B cell (primary cell): Measurements from ENCODE around the gene NPFFR1. TPM values are rescaled to one million over a fixed set of nuclear protein-coding genes. Genes with fewer than 3 reads are reported as not detected.

Experiments
- ATAC-seq: fragments of 200-7000 bp; cut with Tn5 transposase; one replicate; pipeline ENCODE4 v1.10.0; 2021; ENCODE audit warnings: low read depth, mild to moderate bottlenecking, moderate number of reproducible peaks, moderate library complexity
- CTCF ChIA-PET: fragments of 350-600 bp; sonication (Branson Sonifier 250); formaldehyde crosslinking; loops from one replicate; lab custom pipeline; 2021; ENCODE audit warnings: antibody characterized with exemption, inconsistent platforms; lab: Charles Lee
- POLR2A ChIA-PET: fragments of 350-600 bp; sonication (Branson Sonifier 250); formaldehyde crosslinking; loops from one replicate; lab custom pipeline; 2021; ENCODE audit warnings: antibody characterized with exemption; lab: Charles Lee
- DNase-seq: peaks from one replicate; pipeline ENCODE4 v3.0.0; 2013
- H2AFZ ChIP-seq: 2 replicates; pipeline ENCODE4 v1.6.1; 2012; ENCODE audit warnings: mild to moderate bottlenecking, low read depth, low read length; ENCODE audit not compliant: insufficient read depth, poor library complexity, severe bottlenecking
- H3K27ac ChIP-seq, 2 donors: 1 replicate in 1 of 2; 2 replicates in 1 of 2; pipeline ENCODE4 v1.5.1; 2012 to 2013; ENCODE audit warnings: low read length in 2 of 2, mild to moderate bottlenecking in 2 of 2, moderate library complexity in 1 of 2
- H3K27me3 ChIP-seq, 4 experiments: fragments of 200-600 bp in 1 of 4; sonication (generic) in 1 of 4; replicated peaks in 1 of 4; 1 replicate in 2 of 4; 2 replicates in 2 of 4; pipeline versions ENCODE4 v1.6.1 to v1.7.0; 2013 to 2016; ENCODE audit warnings: low read length in 3 of 4, mild to moderate bottlenecking in 2 of 4, mixed read lengths in 1 of 4, moderate library complexity in 1 of 4; ENCODE audit not compliant: insufficient read depth in 4 of 4, control insufficient read depth in 3 of 4; ENCODE audit errors: control extremely low read depth in 1 of 4
- H3K36me3 ChIP-seq, 2 experiments: replicated peaks in 1 of 2; 1 replicate in 1 of 2; 2 replicates in 1 of 2; pipeline versions ENCODE4 v1.6.1 to v1.7.1; 2013; ENCODE audit warnings: low read length in 1 of 2; ENCODE audit not compliant: insufficient read depth in 2 of 2, control insufficient read depth in 1 of 2; ENCODE audit errors: control extremely low read depth in 1 of 2, extremely low read depth in 1 of 2
- H3K4me1 ChIP-seq, 2 donors: fragments of 200-600 bp in 1 of 2; sonication (generic) in 1 of 2; 1 replicate in 1 of 2; 2 replicates in 1 of 2; pipeline versions ENCODE4 v1.5.1 to v1.6.1; 2013 to 2017; ENCODE audit warnings: low read length in 2 of 2; ENCODE audit not compliant: control insufficient read depth in 2 of 2, insufficient read depth in 2 of 2
- H3K4me2 ChIP-seq: replicated peaks from 2 replicates; pipeline ENCODE3; 2012; ENCODE audit warnings: mild to moderate bottlenecking, low read depth, low read length; ENCODE audit not compliant: poor library complexity, severe bottlenecking
- H3K4me3 ChIP-seq, 5 experiments: fragments of 200-600 bp in 1 of 5; sonication (generic) in 1 of 5; 1 replicate in 3 of 5; 2 replicates in 2 of 5; pipeline versions ENCODE4 v1.5.1 to v1.7.0; 2011 to 2016; ENCODE audit warnings: low read length in 4 of 5, mild to moderate bottlenecking in 4 of 5, low read depth in 2 of 5, control low read depth in 1 of 5, moderate library complexity in 1 of 5; ENCODE audit not compliant: insufficient read depth in 1 of 5; ENCODE audit errors: control extremely low read depth in 1 of 5, extremely low read depth in 1 of 5
- H3K79me2 ChIP-seq: fragments of 200-600 bp; sonication (generic); one replicate; pipeline ENCODE4 v1.6.0; 2016; ENCODE audit warnings: low read length; ENCODE audit not compliant: control insufficient read depth, insufficient read depth
- H3K9ac ChIP-seq: fragments of 200-600 bp; sonication (generic); 2 replicates; pipeline ENCODE4 v1.6.1; 2017; ENCODE audit warnings: mild to moderate bottlenecking, low read length, moderate library complexity
- H3K9me3 ChIP-seq, 3 donors: one replicate each; pipeline versions ENCODE4 v1.6.1 to v1.7.1; 2013; ENCODE audit warnings: low read length in 2 of 3; ENCODE audit not compliant: control insufficient read depth in 2 of 3, insufficient read depth in 1 of 3; ENCODE audit errors: control extremely low read depth in 1 of 3
- H4K20me1 ChIP-seq: 2 replicates; pipeline ENCODE4 v1.6.0; 2012; ENCODE audit warnings: mild to moderate bottlenecking, low read length; ENCODE audit not compliant: insufficient read depth, control insufficient read depth, poor library complexity, severe bottlenecking
- H3K27ac Mint-ChIP-seq: one replicate; pipeline ENCODE4 v1.8.0; 2021; ENCODE audit warnings: mixed read lengths
- H3K27me3 Mint-ChIP-seq: one replicate; pipeline ENCODE4 v1.8.0; 2021; ENCODE audit warnings: mixed read lengths
- H3K4me1 Mint-ChIP-seq: one replicate; pipeline ENCODE4 v1.8.0; 2021; ENCODE audit warnings: mixed read lengths
- H3K4me3 Mint-ChIP-seq: one replicate; pipeline ENCODE4 v1.8.0; 2021; ENCODE audit warnings: mixed read lengths
- H3K9me3 Mint-ChIP-seq: one replicate; pipeline ENCODE4 v1.8.0; 2022; ENCODE audit warnings: mixed read lengths; ENCODE audit not compliant: insufficient read depth
- EZH2 ChIP-seq: IDR thresholded peaks from 2 replicates; pipeline ENCODE4 v1.6.1; 2012; ENCODE audit warnings: borderline replicate concordance, low read depth, mild to moderate bottlenecking, moderate library complexity, low read length; ENCODE audit not compliant: insufficient read depth, poor library complexity, severe bottlenecking
- WGBS: methylation state at CpG from one replicate; pipeline ENCODE4 v1.1.5; 2013; ENCODE audit warnings: missing lambda C conversion rate; ENCODE audit not compliant: insufficient coverage; 5-methylcytosine and 5-hydroxymethylcytosine counted together
- intact Hi-C: fragments of 100-400 bp; cut with micrococcal nuclease; formaldehyde crosslinking; loops from one replicate; pipeline ENCODE4 v1.10.0; 2022
- polyA plus RNA-seq: library from polyadenylated mRNA; depleted of rRNA; stranded (reverse); fragments of >200 nt; gene quantifications from 2 replicates; pipeline ENCODE4 v1.2.3, GENCODE V29; 2012
- total RNA-seq, 2 donors: library from RNA; stranded (reverse); fragments of 120-200 nt in 1 of 2; gene quantifications; 1 replicate in 1 of 2; 2 replicates in 1 of 2; pipeline versions ENCODE4 v1.2.3 to v1.2.4, GENCODE V29; 2013 to 2022
- TF ChIP-seq, protein P1 (sequence below): fragments of 200-600 bp; IDR thresholded peaks from one replicate; pipeline ENCODE4 v1.8.0; 2022; ENCODE audit warnings: antibody characterized with exemption, mild to moderate bottlenecking

NPFFR1 gene
- total and polyA plus RNA-seq, 2 donors (not counting 1 experiment from before 2014, with no cell fraction given): not detected

- Histone ChIP-seq H4K20me1 (no peaks in the 10 kb centered on the region), H3K36me3 (no peaks in the 10 kb centered on the region), H3K9ac (no peak overlapping the region), H3K9me3 (no peaks in the 10 kb centered on the region), H3K27me3 (peaks cover 0 to 6% (median 3%) of the 10 kb centered on the region in 4 experiments), H3K79me2 (no peaks in the 10 kb centered on the region), H3K27ac (no peak overlapping the region), H2AFZ (no peak overlapping the region), H3K4me1 (peaks cover 0 to 14% of the 10 kb centered on the region in 2 donors), H3K4me2 (no peak overlapping the region), H3K4me3 (no peak overlapping the region)
- Mint-ChIP-seq H3K4me1 (peaks cover 9% of the 10 kb centered on the region), H3K9me3 (no peaks in the 10 kb centered on the region), H3K27me3 (no peaks in the 10 kb centered on the region), H3K27ac (no peak overlapping the region), H3K4me3 (no peak overlapping the region)
- ChIA-PET CTCF (interaction anchor here (1.4 kb wide), 1 partner anchor 51 kb away, joined by 4 read pairs; no protein-coding TSS in a partner anchor), POLR2A (no interaction called here)
- DNase-seq (no peak), ATAC-seq (no peak)
- 100% methylated on average over 5 of the region's 5 CpGs for WGBS
- intact Hi-C loops: no loop called here
- TF ChIP-seq, protein P1, sequence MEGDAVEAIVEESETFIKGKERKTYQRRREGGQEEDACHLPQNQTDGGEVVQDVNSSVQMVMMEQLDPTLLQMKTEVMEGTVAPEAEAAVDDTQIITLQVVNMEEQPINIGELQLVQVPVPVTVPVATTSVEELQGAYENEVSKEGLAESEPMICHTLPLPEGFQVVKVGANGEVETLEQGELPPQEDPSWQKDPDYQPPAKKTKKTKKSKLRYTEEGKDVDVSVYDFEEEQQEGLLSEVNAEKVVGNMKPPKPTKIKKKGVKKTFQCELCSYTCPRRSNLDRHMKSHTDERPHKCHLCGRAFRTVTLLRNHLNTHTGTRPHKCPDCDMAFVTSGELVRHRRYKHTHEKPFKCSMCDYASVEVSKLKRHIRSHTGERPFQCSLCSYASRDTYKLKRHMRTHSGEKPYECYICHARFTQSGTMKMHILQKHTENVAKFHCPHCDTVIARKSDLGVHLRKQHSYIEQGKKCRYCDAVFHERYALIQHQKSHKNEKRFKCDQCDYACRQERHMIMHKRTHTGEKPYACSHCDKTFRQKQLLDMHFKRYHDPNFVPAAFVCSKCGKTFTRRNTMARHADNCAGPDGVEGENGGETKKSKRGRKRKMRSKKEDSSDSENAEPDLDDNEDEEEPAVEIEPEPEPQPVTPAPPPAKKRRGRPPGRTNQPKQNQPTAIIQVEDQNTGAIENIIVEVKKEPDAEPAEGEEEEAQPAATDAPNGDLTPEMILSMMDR: no peak
Observed at GRCh38 chr10:70312249-70312648, 28.4 kb upstream of the NPFFR1 start.

- Histone ChIP-seq H3K27me3 (peaks cover 0 to 6% (median 3%) of the 10 kb centered on the region in 4 experiments), H3K9ac (no peak overlapping the region), H4K20me1 (no peaks in the 10 kb centered on the region), H3K79me2 (no peaks in the 10 kb centered on the region), H3K4me2 (no peak overlapping the region), H3K27ac (no peak overlapping the region), H3K9me3 (no peaks in the 10 kb centered on the region), H3K4me3 (no peak overlapping the region), H2AFZ (no peak overlapping the region), H3K4me1 (peaks cover under 1 to 15% of the 10 kb centered on the region in 2 donors), H3K36me3 (no peaks in the 10 kb centered on the region)
- no peaks in the 10 kb centered on the region for H3K27me3 Mint-ChIP-seq
- H3K27ac Mint-ChIP-seq: no peak overlapping the region
- ATAC-seq: no peak
- H3K9me3 Mint-ChIP-seq: no peaks in the 10 kb centered on the region
- intact Hi-C loops: no loop called here
- ChIA-PET POLR2A (no interaction called here), CTCF (interaction anchor here (1.4 kb wide), 1 partner anchor 52 kb away, joined by 4 read pairs; no protein-coding TSS in a partner anchor)
- H3K4me3 Mint-ChIP-seq: no peak overlapping the region
- WGBS: 95% methylated on average over 2 of the region's 3 CpGs
- DNase-seq: no peak
- H3K4me1 Mint-ChIP-seq: peaks cover 8% of the 10 kb centered on the region
- TF ChIP-seq, protein P1: no peak
- TF ChIP-seq EZH2: no peak
Observed at GRCh38 chr10:70311698-70312097, 27.9 kb upstream of the NPFFR1 start.
